Stomach (tissue), 4 donors: ENCODE results near the gene CAMK2N2.

Experiments used
- EP300 ChIP-seq: sonication (generic); formaldehyde crosslinking; IDR thresholded peaks from one replicate; pipeline ENCODE4 v1.6.1; 2017; ENCODE audit warnings: antibody characterized with exemption
- POLR2A ChIP-seq, 4 donors: fragments of 450-650 bp; IDR thresholded peaks; one replicate each; pipeline ENCODE4 v1.6.1; 2016; ENCODE audit warnings: antibody characterized with exemption in 4 of 4, control low read depth in 2 of 4, mild to moderate bottlenecking in 1 of 4, moderate library complexity in 1 of 4
- POLR2AphosphoS5 ChIP-seq, 3 donors: sonication (generic); formaldehyde crosslinking; IDR thresholded peaks; one replicate each; pipeline ENCODE4 v1.6.1; 2016; ENCODE audit warnings: antibody characterized with exemption in 3 of 3
- TF ChIP-seq, protein P1 (sequence below), 7 experiments: fragments of 450-650 bp in 4 of 7; fragments of 200-600 bp in 3 of 7; sonication (generic) in 3 of 7; IDR thresholded peaks; one replicate each; pipeline ENCODE4 v1.5.1; 2016 to 2019; ENCODE audit warnings: antibody characterized with exemption in 7 of 7, control low read depth in 2 of 7, mild to moderate bottlenecking in 1 of 7

GRCh38 chr3:184250167-184250828 is 11.1 kb downstream of the CAMK2N2 start:
- TF ChIP-seq EP300 (no peak), POLR2A (IDR thresholded peaks at IDR 0.05) (no peak), POLR2AphosphoS5 (IDR thresholded peaks at IDR 0.05) (peak in 2 of 3 donors; percentile 6 to 25)
- TF ChIP-seq, protein P1, sequence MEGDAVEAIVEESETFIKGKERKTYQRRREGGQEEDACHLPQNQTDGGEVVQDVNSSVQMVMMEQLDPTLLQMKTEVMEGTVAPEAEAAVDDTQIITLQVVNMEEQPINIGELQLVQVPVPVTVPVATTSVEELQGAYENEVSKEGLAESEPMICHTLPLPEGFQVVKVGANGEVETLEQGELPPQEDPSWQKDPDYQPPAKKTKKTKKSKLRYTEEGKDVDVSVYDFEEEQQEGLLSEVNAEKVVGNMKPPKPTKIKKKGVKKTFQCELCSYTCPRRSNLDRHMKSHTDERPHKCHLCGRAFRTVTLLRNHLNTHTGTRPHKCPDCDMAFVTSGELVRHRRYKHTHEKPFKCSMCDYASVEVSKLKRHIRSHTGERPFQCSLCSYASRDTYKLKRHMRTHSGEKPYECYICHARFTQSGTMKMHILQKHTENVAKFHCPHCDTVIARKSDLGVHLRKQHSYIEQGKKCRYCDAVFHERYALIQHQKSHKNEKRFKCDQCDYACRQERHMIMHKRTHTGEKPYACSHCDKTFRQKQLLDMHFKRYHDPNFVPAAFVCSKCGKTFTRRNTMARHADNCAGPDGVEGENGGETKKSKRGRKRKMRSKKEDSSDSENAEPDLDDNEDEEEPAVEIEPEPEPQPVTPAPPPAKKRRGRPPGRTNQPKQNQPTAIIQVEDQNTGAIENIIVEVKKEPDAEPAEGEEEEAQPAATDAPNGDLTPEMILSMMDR (IDR thresholded peaks at IDR 0.05): peak in 5 of 7 experiments; percentile 83 to 96 (median 91)
